GM10847 (cell line): Measurements from ENCODE around the gene TSC2.
A peak's percentile ranks its signal among the peaks of the same experiment; 100 is the strongest.

ENCODE experiments used
- POLR2A ChIP-seq: IDR thresholded peaks from 2 replicates; pipeline ENCODE4 v1.6.1; 2011; ENCODE audit not compliant: insufficient read length; ENCODE audit errors: extremely low read depth

TSC2 gene

DNA sequence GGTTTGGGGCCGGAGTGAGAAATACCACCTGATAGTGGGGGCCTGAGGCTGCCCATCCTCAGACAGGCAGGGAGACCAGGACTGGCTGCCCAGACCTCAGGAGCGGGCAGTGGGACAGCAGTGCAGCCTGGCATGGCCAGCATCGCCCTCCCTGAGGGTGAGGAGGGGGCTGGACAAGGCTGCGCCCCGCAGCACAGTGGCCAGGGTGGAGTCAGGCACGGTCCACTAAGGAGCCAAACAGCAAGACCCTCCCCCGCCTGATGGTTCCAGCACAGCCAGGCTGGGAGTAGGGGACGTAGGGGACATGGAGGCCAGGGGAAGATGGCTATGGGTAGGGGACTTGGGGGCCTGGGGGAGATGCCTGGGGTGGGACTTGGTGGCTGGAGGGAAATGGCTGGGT lies 41.5 kb upstream of the TSC2 start:
- TF ChIP-seq POLR2A: no peak

DNA sequence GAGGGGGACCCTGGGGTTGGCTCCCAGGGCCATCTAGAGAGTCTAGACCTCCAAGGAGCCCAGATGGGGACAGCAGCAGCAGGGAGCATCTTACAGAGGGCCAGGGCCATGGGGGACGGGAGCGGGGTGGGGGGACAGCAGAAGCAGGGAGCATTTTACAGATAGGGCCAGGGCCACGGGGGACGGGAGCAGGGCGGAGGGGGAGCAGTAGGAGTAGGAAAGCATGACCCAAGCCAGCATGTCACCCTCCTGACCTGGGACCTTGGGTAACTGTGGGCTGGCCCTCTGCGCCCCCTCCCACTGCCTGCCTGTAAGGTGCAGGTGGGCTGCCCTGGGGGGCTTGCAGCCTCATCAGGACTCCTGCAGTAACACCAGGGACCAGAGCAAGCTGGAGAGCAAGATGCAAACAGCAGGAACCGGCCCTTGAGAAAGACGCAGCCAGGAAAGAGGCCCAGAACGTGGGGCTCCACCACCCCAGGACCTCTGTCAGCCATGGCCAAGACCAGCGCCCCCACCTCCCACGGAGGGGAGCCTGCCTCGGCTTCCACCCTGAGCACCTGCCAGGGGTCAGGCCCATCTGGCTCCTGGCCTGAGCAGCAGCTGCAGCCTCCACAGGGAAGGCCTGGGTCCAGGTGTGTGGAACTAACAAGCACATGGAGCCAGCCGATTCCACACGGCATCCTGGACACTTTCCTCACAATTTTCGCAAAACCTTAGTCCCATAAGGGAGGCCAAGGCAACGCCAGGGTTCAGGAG lies 40.5 kb upstream of the TSC2 start:
- TF ChIP-seq POLR2A: no peak

DNA sequence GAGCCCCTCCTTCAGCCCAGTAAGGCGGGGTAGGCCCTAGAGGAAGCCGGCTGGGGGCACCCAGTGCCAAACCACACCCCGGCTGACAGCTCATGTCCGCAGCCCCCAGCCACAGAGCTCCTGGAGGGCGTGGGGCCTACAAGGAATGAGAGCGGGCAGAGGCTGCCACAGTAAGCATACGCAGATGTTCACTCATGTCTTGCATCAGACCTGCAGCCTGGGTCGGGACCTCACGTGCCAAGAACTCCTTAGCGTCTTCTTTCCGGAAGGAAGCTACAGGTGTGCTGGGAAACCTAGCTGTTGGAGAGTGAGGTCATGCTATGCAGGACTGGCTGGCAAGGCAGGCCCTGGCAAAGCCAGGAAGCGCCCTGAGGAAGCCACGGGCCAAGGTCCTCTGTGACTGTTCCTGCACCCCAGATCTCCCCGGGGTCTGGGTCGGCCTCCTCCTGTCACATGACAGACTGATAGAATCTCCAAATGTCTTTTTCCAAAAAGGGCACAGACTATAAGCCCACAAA lies 39.7 kb upstream of the TSC2 start:
- no peak for TF ChIP-seq POLR2A

DNA sequence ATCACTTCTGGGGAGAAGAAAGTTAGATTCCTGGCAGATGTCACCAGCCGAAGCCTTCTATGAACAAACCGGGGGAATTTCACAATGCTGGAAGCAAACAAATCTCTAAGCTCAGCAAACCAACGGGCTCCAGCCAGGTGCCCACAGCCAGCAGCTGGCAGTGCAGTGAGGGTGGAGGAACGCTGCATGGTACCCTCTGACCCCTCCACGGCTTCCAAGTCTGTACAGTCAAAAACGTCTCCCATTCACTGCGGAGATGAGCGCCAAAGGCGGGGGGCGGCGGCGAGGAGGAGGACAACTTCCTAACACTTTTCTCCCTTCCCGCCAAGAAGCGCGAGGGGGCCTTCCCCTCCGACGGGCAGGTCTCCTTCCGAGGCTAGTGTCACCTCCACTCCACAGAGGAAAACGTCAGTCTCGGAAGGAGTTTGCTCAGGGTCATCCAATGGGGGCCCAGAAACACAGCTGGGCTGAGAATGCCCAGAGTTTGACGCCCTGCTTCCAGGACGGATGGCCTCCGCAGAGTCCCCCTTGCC lies 39.1 kb upstream of the TSC2 start:
- TF ChIP-seq POLR2A: no peak

DNA sequence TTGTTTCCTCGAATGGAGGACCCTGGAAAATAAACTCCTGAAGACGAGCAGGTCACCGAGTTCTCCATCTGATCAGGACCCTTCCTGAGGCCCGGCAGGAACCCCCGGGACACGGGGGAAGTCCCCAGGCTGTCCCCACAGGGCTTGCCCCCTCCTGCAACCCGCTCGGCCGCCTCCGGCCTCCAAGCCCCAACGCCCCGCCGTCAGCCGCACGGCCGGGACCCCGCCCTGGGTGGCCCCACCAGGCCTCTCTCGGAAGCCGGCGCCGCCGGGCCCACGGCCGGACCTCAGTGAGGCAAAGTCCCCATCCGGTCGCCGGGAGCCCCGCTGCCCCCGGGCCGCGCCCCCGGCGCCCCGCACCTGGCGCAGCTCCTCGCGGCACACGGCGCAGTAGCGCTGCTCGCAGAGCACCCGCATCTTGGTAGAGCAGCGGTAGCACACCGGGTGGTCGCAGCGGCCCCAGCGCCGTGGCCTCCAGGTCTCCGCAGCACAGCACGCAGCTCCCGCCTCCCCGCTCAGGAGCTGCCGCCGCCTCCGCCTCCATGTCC lies 38.5 kb upstream of the TSC2 start:
- no peak for TF ChIP-seq POLR2A

DNA sequence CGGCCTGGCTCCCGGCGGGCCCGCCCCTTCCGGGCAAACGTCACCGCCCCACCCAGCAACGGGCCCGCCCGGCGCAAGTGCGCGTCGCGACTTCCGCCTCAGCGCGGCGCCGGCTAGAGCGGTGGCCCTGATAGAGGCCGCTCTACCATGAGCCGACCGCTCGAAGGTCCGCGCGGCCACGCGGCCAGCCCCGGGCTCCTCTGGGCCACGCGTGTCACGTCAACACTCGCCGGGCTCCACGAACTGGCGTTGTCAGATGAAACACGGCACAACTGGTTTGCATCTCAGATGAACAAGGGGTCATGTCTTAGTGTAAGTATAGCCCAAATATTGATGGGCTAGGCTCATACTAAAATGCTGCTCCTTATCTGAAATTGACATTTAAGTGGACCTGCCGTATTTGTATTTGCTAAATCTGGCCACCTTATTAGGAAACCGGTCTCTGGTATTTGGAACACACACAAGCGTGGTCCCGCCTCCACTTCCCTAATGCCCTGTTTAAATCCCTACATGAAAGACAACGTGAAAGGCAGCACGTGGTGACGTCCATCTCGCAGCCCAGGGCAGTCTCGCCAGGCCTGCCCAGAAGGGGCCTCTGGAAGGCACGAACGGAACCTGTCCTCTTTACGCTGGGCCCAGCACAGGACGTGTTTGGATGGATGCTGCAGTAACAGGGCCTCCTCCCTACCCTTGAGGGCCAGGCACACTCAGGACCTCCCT lies 37.8 kb upstream of the TSC2 start, which contains the start of gene ZNF598:
ZNF598 (minus strand) TSS at position 31 of the 720 bp plus-strand sequence.
- peak; percentile 91 for TF ChIP-seq POLR2A

DNA sequence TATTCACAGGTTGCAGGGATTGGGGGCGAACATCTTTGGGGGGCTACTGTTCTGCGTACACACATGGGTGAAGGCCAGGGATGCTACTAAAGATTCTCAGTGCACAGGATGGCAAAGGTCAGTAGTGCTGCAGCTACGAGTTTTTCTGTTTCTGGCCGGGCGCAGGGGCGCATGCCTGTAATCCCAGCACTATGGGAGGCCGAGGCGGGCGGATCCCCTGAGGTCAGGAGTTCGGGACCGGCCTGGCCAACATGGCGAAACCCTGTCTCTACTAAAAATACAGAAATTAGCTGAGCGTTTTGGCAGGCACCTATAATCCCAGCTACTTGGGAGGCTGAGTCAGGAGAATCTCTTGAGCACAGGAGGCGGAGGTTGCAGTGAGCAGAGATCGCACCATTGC lies 34.3 kb upstream of the TSC2 start:
- TF ChIP-seq POLR2A: no peak

DNA sequence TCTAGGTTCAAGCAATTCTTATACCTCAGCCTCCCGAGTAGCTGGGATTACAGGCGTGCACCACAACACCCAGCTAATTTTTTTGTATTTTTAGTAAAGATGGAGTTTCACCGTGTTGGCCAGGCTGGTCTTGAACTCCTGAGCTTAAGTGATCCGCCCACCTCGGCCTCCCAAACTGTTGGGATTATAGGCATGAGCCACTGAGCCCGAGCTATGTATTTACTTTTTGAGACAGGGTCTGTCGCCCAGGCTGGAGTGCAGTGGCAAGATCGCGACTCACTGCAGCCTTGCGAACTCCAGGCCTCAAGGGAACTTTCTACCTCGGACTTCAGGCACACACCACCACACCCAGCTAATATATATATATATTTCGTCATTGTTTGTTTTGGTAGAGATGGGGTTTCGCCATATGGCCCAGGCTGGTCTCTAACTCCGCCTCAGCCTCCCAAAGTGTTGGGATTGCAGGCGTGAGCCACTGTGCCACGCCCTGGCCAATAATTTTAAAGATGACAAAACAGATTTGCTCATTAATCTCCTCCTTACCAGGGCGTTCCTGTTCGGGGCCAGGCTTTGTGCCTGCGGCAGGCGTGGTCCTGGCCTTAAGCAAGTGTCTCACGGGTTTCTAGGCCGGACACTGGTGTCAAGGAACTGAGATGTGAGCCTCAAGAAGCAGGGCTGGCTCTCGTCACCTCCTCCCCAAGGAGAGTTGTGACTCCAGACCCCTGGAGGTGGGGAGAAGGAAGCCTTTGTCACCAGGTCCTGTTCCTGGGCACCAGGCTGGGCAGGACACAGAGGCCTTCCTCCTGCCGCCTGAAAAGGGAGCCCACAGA lies 32.5 kb upstream of the TSC2 start:
- TF ChIP-seq POLR2A: no peak

DNA sequence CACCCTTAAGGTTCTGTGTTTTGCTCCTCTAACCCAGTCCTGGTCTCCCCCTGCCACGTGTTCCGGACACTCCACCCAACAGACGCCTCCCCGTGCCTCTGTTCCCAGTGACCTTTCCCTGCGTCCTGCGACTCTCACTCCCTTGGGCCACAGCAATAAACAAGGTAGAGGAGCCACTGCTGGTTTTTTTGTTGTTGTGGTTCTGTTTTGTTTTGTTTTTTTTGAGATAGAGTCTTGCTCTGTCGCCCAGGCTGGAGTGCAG lies 31.9 kb upstream of the TSC2 start:
- no peak for TF ChIP-seq POLR2A

DNA sequence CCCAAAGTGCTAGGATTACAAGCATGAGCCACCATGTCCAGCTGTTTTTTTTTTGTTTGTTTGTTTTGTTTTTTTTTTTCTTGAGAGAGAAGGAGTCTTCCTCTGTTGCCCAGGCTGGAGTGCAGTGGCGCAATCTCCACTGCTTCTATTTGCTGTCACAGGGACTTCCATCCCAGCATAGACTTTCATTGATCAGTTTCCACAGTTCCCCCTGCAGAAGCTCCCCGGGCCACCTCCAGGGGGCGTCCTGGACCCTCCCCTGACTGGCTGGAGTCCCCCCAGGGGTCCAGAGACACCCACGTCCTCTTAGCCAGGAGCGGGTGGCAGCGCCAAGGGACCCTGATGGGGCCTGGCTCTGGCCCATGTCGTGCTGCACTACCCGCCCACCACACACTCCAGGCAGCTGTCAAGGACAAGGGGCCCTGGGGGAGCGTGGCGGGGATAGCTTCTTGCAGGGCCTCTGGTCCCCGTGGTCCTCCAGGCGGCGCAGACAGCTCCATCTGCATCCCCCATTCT lies 31.3 kb upstream of the TSC2 start:
- no peak for TF ChIP-seq POLR2A

DNA sequence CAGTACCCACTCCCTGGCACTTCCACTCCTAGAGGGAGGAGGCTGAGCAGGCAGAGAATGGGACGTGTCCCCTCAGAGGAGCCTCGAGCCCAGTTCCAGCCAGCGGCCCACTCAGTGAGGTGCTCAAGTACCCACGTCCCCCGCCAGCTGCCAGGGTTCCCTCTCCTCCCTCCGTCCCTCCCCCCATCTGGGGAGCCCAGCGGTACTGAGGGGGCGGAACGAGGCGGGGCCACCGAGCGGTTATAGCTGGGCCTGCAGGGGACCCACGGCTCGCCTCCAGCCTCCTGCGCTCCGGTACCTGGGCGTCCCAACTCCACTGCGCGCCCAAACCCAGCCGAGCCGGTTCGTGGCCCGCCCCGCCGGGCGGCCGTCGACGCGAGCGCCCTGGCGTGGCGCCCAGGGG lies 28.3 kb upstream of the TSC2 start, which contains the start of gene NPW:
NPW (plus strand) TSS at position 268 of the 403 bp plus-strand sequence.
- no peak for TF ChIP-seq POLR2A

DNA sequence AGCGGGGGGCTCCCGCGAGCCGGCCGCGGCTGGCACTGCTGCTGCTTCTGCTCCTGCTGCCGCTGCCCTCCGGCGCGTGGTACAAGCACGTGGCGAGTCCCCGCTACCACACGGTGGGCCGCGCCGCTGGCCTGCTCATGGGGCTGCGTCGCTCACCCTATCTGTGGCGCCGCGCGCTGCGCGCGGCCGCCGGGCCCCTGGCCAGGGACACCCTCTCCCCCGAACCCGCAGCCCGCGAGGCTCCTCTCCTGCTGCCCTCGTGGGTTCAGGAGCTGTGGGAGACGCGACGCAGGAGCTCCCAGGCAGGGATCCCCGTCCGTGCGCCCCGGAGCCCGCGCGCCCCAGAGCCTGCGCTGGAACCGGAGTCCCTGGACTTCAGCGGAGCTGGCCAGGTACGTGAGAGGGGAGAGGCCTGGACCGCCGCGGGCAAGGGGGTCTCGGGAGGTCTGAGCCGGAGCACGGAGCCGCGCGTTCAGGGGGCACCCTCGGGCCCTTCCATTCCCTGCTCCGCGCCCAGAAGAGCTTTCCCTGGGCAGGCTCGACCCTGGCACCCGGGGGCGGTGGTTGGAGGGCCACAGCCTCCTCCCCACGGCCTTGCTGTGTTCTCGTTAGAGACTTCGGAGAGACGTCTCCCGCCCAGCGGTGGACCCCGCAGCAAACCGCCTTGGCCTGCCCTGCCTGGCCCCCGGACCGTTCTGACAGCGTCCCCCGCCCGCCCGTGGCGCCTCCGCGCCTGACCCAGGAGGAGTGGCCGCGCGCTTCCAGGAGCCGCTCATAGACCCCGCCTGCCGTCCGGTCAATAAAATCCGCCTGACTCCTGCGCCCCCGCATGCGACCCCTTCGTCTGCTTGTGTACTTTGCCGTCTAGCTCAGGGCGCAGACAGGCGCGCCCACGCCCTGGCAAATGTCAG lies 27.6 kb upstream of the TSC2 start:
- TF ChIP-seq POLR2A: no peak

DNA sequence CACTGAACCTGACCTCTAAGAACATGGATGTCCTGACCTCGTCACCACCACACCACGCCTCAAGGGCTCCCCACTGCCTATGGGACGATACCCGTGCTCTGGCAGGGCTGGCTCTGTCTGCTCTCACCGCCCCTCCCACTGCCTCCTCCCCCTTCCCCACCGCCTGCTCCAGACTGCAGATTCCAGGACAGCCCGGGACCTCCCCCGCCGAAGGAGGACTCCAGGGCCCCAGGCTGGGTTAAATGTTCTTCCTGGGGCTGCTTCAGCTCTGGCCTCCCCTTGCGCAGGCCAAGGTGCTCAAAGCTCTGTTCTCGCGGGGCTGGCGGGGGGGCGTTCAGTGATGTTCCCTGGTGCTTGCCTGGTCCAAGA lies 25.1 kb upstream of the TSC2 start:
- TF ChIP-seq POLR2A: no peak
